Cerebellar nuclear complex (tissue), 1 donor: ENCODE data around the gene SERPINA10.
"Not testable (repeated sequence)": the region's sequence is repeated elsewhere in the genome, so short reads cannot be mapped to it uniquely, and the experiment has no call there.

Experiments used
- DNase-seq, 2 experiments: peaks; one replicate each; lab custom pipeline; 2025; lab: John Stamatoyannopoulos, UW

SERPINA10 gene

DNA sequence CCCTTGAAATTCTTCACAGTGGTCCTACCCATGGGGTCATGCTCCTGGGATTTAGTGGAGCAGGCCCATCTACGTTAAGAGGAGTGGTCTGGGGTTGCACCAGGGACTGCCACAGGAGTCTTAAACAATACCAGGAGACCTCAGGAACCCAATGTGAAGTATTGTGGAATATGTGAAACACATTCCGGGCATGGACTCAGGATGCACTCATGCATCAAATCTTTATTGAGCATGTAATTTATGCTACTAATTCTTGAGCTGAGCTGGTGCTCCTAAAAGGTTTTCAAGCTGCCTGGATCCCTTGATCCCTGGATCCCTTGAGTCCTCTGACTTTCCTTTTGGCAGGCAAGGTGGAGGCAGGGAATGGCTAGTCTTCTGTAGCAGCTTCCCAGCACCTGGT lies 8.8 kb downstream of the SERPINA10 start:
- no peak for DNase-seq

DNA sequence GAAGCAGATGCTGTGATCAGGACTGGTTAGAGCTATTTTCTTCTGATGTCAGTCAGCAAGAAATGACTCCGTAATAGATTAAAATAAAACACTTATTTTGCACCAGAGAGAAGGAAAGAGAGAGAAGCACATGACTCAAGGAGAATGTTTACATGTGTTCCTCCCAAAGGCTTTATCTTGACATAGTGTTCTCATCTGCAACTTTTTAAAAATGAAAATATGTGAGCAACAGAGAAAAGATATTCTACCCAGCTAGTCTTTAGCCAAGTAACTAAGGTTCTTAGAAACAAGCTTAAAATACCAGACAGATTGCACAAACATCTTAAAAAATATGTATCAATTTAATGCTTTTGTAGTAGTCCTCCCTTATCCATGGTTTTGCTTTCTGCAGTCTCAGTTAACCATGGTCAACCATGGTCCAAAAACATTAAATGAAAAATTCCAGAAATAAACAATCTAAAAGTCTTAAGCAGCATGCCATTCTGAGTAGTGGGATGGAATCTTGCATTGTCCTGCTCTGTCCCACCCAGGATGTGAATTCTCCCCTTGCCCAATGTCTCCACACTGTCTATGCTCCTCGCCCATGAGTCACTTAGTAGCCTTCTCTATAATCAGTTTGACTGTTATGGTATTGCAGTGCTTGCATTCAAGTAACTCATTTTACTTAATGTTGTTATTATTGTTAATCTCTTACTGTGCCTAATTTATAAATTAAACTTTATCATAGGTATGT lies 9.9 kb downstream of the SERPINA10 start:
- no peak for DNase-seq

DNA sequence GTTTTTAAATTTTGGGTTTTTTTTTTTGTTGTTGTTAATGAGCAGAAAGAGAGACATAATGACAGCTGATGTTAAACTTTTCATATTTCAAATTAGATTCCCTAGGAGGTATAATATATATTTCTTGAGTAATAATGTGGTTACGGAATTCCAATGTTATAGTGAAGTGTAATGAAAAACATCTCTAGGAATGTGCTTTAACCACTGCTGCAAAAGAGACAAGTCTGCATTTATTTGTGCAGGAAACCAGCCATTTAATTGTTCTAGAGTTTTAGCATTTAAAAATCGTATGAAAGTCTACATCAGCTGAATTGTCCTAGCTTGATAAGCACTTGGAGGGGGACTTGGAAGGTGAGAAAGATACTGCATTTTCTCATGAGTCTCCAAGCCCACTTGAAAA lies 14.3 kb downstream of the SERPINA10 start:
- DNase-seq: no peak

DNA sequence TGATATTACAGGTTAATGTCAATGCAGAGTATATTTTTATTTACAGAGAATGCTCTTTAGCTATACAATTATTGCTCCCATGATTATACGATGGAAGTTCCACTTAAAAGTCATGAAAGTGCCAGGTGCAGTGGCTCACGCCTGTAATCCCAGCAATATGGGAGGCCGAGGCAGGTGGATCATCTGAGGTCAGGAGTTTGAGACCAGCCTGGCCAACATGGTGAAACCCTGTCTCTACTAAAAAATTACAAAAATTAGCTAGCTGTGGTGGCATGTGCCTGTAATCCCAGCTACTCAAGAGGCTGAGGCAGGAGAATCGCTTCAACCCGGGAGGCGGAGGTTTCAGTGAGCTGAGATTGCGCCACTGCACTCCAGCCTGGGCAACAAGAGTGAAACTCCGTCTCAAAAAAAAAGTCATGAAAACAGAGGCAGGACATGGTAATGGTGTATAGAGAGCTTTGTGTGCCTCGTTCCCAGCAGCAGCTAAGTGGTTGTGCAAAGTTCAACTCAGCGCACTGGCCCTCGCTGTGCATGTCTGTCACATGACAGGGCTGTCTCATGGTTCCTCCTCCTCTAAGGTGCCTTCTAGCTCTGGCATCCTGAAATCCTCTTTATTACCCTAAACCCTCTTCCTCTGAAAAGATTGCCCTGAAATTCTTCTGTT lies 16.0 kb downstream of the SERPINA10 start:
- not testable (repeated sequence) for DNase-seq

DNA sequence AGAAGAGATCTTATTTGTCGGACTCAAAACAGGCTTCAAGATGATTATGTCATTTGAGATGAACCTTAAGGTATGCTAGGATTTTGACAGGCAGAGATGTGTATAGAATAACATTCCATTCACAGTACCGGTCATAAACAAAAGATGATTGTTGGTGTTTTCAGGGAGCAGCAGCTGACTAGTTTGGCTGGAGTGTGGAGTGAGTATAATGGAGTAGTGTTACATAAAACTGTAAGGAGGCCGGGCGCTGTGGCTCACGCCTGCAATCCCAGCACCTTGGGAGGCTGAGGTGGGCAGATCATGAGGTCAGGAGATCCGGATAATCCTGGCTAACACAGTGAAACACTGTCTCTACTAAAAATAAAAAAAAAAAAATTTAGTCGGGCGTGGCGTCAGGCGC lies 23.9 kb downstream of the SERPINA10 start:
- DNase-seq: no peak

DNA sequence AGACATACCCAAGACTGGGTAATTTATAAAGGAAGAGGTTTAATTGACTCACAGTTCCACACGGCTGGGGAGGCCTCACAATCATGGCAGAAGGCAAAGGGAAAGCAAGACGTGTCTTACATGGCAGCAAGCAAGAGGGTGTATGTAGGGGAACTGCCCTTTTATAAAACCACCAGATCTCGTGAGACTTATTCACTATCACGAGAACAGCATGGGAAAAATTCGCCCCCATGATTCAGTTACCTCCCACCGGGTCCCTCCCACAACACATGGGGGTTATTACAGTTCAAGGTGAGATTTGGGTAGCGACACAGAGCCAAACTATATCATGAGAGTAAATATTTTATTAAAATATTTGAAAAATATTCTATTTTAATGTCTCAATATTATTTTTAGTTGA lies 24.5 kb downstream of the SERPINA10 start:
- DNase-seq: not testable (repeated sequence)

DNA sequence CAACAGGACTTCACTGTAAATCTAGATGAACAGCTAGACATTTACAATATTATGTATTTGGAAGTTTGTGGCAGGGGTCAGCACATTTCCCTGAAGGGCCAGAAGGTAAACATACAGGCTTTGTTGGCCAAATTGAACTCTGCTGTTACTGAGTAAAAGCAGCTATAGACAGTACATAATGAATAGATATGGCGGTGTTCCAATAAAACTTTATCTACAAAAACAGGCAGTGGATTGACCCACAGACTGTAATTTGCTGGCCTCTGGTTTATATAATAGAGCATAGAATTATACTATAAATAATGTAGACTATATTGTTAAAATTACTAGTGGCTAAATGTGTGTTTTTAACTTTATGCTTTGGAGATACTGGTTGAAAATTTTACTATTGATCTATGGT lies 25.7 kb downstream of the SERPINA10 start:
- DNase-seq: no peak

DNA sequence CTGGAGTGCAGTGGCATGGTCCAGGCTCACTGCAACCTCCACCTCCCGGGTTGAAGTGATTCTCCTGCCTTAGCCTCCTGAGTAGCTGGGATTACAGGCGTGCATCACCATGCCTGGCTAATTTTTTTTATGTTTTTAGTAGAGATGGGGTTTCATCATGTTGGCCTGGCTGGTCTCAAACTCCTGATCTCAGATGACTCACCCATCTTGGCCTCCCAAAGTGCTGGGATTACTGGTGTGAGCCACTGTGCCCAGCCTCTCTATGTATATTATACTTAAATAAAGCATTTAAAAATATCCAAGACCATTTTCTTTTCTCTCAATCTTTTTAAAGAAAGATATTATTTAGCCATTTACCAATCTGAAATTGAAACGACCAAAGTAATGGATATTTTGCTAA lies 28.9 kb downstream of the SERPINA10 start:
- DNase-seq: not testable (repeated sequence)

DNA sequence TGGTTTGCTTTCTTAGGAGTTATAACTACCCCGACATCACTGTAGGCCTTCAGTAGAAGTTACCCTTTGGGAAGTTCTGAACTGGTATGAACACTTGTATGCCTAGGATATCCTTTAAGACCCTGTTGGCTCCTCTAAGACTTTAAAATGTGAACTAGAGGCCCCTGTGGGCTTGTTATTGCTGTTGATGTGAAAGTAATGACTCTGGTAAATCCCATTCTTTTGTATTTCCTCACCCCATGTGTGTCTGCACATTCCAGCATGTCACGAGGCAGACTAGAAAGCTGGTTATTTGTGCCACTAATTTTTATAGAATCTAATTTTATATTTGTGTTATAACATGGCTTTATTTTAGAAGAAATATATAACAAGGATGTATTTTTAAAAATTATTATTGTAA lies 48.9 kb downstream of the SERPINA10 start:
- no peak for DNase-seq

DNA sequence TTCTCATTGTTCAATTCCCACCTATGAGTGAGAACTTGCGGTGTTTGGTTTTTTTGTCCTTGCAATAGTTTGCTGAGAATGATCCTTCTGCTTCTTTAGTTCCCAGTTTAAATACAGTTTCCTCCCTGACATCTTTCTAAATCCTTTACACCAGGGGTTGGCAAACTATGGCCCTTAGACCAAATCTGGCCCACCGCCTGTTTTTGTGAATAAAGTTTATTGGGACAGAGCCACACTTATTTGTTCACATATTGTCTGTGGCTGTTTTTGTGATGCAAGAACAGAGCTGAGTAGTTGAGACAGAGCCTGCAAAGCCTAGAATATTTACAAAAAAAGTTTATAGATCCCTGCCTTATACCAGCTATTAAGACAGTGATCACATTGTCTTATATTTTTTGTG lies 53.7 kb downstream of the SERPINA10 start:
- DNase-seq: no peak

DNA sequence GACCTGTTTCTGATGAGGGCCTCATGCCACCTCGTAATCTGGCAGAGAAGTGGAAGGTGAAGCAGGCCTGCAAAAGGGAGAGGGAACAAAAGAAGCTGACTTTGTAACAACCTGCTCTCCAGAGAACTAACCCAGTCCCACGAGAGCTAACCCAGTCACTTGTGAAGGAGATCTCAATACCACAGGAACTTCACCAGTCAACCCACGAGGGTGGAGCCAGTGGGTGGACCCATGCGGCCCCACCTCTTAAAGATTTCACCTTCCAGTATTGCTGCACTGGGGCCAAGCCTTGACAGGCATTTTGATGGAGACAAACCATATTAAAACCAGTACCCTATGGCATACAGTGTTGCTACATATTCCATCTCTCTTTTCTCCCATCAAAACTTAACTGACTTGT lies 55.1 kb downstream of the SERPINA10 start:
- DNase-seq: no peak

DNA sequence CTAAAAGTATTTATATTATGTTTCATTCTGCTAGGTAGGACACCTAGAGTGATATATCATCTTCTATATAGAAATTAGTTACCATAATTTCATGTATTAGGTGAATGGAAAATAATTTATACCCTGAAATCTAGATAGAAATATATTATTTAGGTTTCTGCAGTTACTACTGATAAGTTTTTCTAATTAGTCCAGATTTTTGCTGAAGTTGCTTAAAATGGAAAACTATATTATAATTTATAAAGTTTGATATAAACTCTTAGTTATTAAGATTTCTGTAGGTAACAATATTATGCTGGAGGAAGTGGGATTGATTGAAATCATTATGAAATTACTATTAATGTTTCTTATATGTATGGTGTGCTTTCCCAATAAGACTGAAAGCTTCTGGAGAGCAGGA lies 56.0 kb downstream of the SERPINA10 start:
- no peak for DNase-seq
